Stimulated activated CD8-positive, alpha-beta memory T cell treated with anti-CD3 and anti-CD28 coated beads, Interleukin-2, amount 100 ng/mL, for 1 hour (primary cell): Measurements from ENCODE around the gene CBX8.
"Not testable (repeated sequence)": the region's sequence is repeated elsewhere in the genome, so short reads cannot be mapped to it uniquely, and the experiment has no call there.

Experiments used
- DNase-seq, 2 donors: peaks; one replicate each; pipeline ENCODE4 v3.0.0-alpha.2; 2020; ENCODE audit warnings: low read depth in 2 of 2

CBX8 gene

GRCh38 chr17:79779084-79779529, 17.8 kb downstream of the CBX8 start:
- DNase-seq, result no peak

GRCh38 chr17:79778504-79779083, 18.3 kb downstream of the CBX8 start:
- DNase-seq, result no peak

- DNase-seq, result peak; percentile 66 to 70
Observed at GRCh38 chr17:79777894-79778503, 18.9 kb downstream of the CBX8 start, which contains the start of gene CBX2. TSS of gene CBX2 (plus strand) at chr17:79778148. CDS start at chr17:79778236, 88 bp downstream.

- DNase-seq, result no peak
Observed at GRCh38 chr17:79777120-79777893, 19.6 kb downstream of the CBX8 start.

GRCh38 chr17:79776376-79777119, 20.3 kb downstream of the CBX8 start:
- no peak for DNase-seq

GRCh38 chr17:79775632-79776031, 21.2 kb downstream of the CBX8 start:
- no peak for DNase-seq

- no peak for DNase-seq
Observed at GRCh38 chr17:79774561-79774975, 22.3 kb downstream of the CBX8 start.

GRCh38 chr17:79772726-79773125, 24.2 kb downstream of the CBX8 start:
- not testable (repeated sequence) for DNase-seq

GRCh38 chr17:79771276-79771675, 25.6 kb downstream of the CBX8 start:
- no peak for DNase-seq

GRCh38 chr17:79769570-79770506, 27.0 kb downstream of the CBX8 start:
- DNase-seq, result no peak

- no peak for DNase-seq
Observed at GRCh38 chr17:79765708-79766107, 31.2 kb downstream of the CBX8 start.

GRCh38 chr17:79761894-79762589, 34.8 kb downstream of the CBX8 start:
- no peak for DNase-seq

GRCh38 chr17:79760197-79760906, 36.5 kb downstream of the CBX8 start:
- DNase-seq, result no peak

- no peak for DNase-seq
Observed at GRCh38 chr17:79758271-79758670, 38.6 kb downstream of the CBX8 start.

- no peak for DNase-seq
Observed at GRCh38 chr17:79757140-79757745, 39.6 kb downstream of the CBX8 start.

- DNase-seq, result no peak
Observed at GRCh38 chr17:79755591-79755990, 41.3 kb downstream of the CBX8 start.

- DNase-seq, result not testable (repeated sequence)
Observed at GRCh38 chr17:79754903-79755302, 42.0 kb downstream of the CBX8 start.

GRCh38 chr17:79754370-79754769, 42.5 kb downstream of the CBX8 start:
- DNase-seq, result no peak

GRCh38 chr17:79752175-79752574, 44.7 kb downstream of the CBX8 start:
- DNase-seq, result no peak
